H1 (cell line): Measurements from ENCODE around the gene NRXN2. TPM values are rescaled to one million over a fixed set of nuclear protein-coding genes. Genes with fewer than 3 reads are reported as not detected.

ENCODE experiments used
- CTCF ChIA-PET: fragments of 300-600 bp; sonication (Branson Sonifier 250); formaldehyde crosslinking; loops from one replicate; lab custom pipeline; 2021; ENCODE audit not compliant: partially characterized antibody; lab: Charles Lee
- POLR2A ChIA-PET: fragments of 300-600 bp; sonication (Branson Sonifier 250); formaldehyde crosslinking; loops from one replicate; lab custom pipeline; 2021; ENCODE audit warnings: inconsistent platforms; ENCODE audit not compliant: partially characterized antibody; lab: Charles Lee
- DNase-seq, 2 experiments: peaks; one replicate each; pipeline versions ENCODE4 v3.0.0 to v3.0.0-alpha.2; 2010 to 2022; ENCODE audit warnings: low spot score in 2 of 2, low read depth in 1 of 2, mixed read lengths in 1 of 2
- FAIRE-seq: peaks from 2 replicates; lab custom pipeline; 2011; peaks lifted over from hg19 to GRCh38; lab: Jason Lieb, UNC
- H2AFZ ChIP-seq: 2 replicates; pipeline ENCODE4 v1.8.1; 2012; ENCODE audit warnings: low read length, inconsistent platforms
- H2AK5ac ChIP-seq: 2 replicates; pipeline ENCODE4 v1.6.1; 2013; ENCODE audit warnings: low read depth, low read length
- H2BK120ac ChIP-seq: replicated peaks from 2 replicates; pipeline ENCODE3; 2013; ENCODE audit warnings: low read depth, low read length, inconsistent platforms
- H2BK12ac ChIP-seq: 2 replicates; pipeline ENCODE4 v1.6.1; 2013; ENCODE audit warnings: low read depth, low read length
- H2BK15ac ChIP-seq: 2 replicates; pipeline ENCODE4 v1.6.1; 2013; ENCODE audit warnings: low read length
- H2BK20ac ChIP-seq: 2 replicates; pipeline ENCODE4 v1.6.1; 2013; ENCODE audit warnings: low read length
- H2BK5ac ChIP-seq: 2 replicates; pipeline ENCODE4 v1.6.1; 2013; ENCODE audit warnings: low read depth, low read length
- H3K14ac ChIP-seq: 2 replicates; pipeline ENCODE4 v1.6.1; 2013; ENCODE audit warnings: inconsistent platforms; ENCODE audit not compliant: insufficient read length
- H3K18ac ChIP-seq: 2 replicates; pipeline ENCODE4 v1.6.1; 2013; ENCODE audit warnings: low read length; ENCODE audit errors: extremely low read depth
- H3K23ac ChIP-seq: 2 replicates; pipeline ENCODE4 v1.6.1; 2013; ENCODE audit warnings: inconsistent platforms; ENCODE audit not compliant: insufficient read length
- H3K23me2 ChIP-seq: 2 replicates; pipeline ENCODE4 v1.6.1; 2013; ENCODE audit warnings: low read depth, low read length
- H3K27ac ChIP-seq: 2 replicates; pipeline ENCODE4 v1.6.1; 2011; ENCODE audit warnings: low read depth, low read length, inconsistent platforms
- H3K27me3 ChIP-seq, 4 experiments: replicated peaks in 1 of 4; 1 replicate in 1 of 4; 2 replicates in 3 of 4; pipeline versions ENCODE4 v1.6.1 to v1.8.1; 2011 to 2013; ENCODE audit warnings: low read length in 3 of 4, mild to moderate bottlenecking in 3 of 4, inconsistent platforms in 2 of 4, mixed read lengths in 2 of 4, moderate library complexity in 1 of 4; ENCODE audit not compliant: control insufficient read depth in 3 of 4, insufficient read depth in 3 of 4; ENCODE audit errors: extremely low read depth in 1 of 4
- H3K36me3 ChIP-seq, 4 experiments: 2 replicates each; pipeline versions ENCODE4 v1.6.1 to v1.8.1; 2011 to 2013; ENCODE audit warnings: mild to moderate bottlenecking in 4 of 4, low read length in 3 of 4, moderate library complexity in 2 of 4, control low read depth in 1 of 4, inconsistent platforms in 1 of 4; ENCODE audit not compliant: insufficient read depth in 4 of 4, control insufficient read depth in 2 of 4
- H3K4ac ChIP-seq: replicated peaks from 2 replicates; pipeline ENCODE3; 2013; ENCODE audit warnings: low read length, low read depth, mixed read lengths, inconsistent platforms; ENCODE audit not compliant: insufficient read length
- H3K4me1 ChIP-seq, 4 experiments: replicated peaks in 1 of 4; 1 replicate in 1 of 4; 2 replicates in 3 of 4; pipeline versions ENCODE4 v1.6.1 to v1.8.1; 2011 to 2013; ENCODE audit warnings: low read length in 3 of 4, inconsistent platforms in 2 of 4, mixed read lengths in 1 of 4; ENCODE audit not compliant: insufficient read depth in 4 of 4, control insufficient read depth in 3 of 4
- H3K4me2 ChIP-seq, 2 experiments: 2 replicates each; pipeline versions ENCODE4 v1.6.1 to v1.8.1; 2011 to 2013; ENCODE audit warnings: low read depth in 2 of 2, low read length in 2 of 2, control low read depth in 1 of 2, inconsistent platforms in 1 of 2, mild to moderate bottlenecking in 1 of 2; ENCODE audit not compliant: insufficient read depth in 1 of 2
- H3K4me3 ChIP-seq, 4 experiments: fragments of 200-600, 300-600 bp in 1 of 4; sonication (generic), shearing (Covaris generic), sonication (Bioruptor Twin) in 1 of 4; 2 replicates each; pipeline versions ENCODE4 v1.5.1 to v1.8.1; 2011 to 2016; ENCODE audit warnings: low read length in 4 of 4, low read depth in 3 of 4, control low read depth in 2 of 4, inconsistent platforms in 2 of 4, mild to moderate bottlenecking in 2 of 4, mixed read lengths in 1 of 4, moderate library complexity in 1 of 4; ENCODE audit not compliant: insufficient read depth in 2 of 4; ENCODE audit errors: extremely low read depth in 1 of 4
- H3K56ac ChIP-seq: replicated peaks from 2 replicates; pipeline ENCODE3; 2013; ENCODE audit warnings: low read depth, mild to moderate bottlenecking, mixed read lengths, low read length, inconsistent platforms; ENCODE audit not compliant: insufficient read length
- H3K79me1 ChIP-seq: 2 replicates; pipeline ENCODE4 v1.6.1; 2013; ENCODE audit warnings: low read depth, low read length, control low read depth
- H3K79me2 ChIP-seq, 2 experiments: 2 replicates each; pipeline versions ENCODE4 v1.6.1 to v1.8.1; 2012 to 2013; ENCODE audit warnings: low read length in 2 of 2, mild to moderate bottlenecking in 2 of 2, inconsistent platforms in 1 of 2; ENCODE audit not compliant: insufficient read depth in 2 of 2, control insufficient read depth in 1 of 2
- H3K9ac ChIP-seq, 4 experiments: replicated peaks in 1 of 4; 1 replicate in 1 of 4; 2 replicates in 3 of 4; pipeline versions ENCODE4 v1.6.1 to v1.8.1; 2011 to 2013; ENCODE audit warnings: low read depth in 3 of 4, low read length in 3 of 4, control low read depth in 2 of 4, mild to moderate bottlenecking in 2 of 4, moderate library complexity in 2 of 4, inconsistent platforms in 1 of 4; ENCODE audit errors: extremely low read depth in 1 of 4
- H3K9me3 ChIP-seq, 2 experiments: 2 replicates each; pipeline versions ENCODE4 v1.6.1 to v1.8.1; 2012 to 2013; ENCODE audit warnings: mild to moderate bottlenecking in 2 of 2, moderate library complexity in 2 of 2, control low read depth in 1 of 2, inconsistent platforms in 1 of 2, low read depth in 1 of 2, low read length in 1 of 2, mixed read lengths in 1 of 2; ENCODE audit not compliant: insufficient read depth in 2 of 2
- H4K20me1 ChIP-seq, 2 experiments: replicated peaks in 1 of 2; 2 replicates each; pipeline versions ENCODE3 to v1.8.1; 2011 to 2013; ENCODE audit warnings: inconsistent platforms in 2 of 2, low read length in 2 of 2, mild to moderate bottlenecking in 1 of 2; ENCODE audit not compliant: insufficient read depth in 2 of 2, control insufficient read depth in 1 of 2
- H4K5ac ChIP-seq: 2 replicates; pipeline ENCODE4 v1.6.1; 2013; ENCODE audit warnings: low read length, low read depth, mixed read lengths, inconsistent platforms; ENCODE audit not compliant: insufficient read length
- H4K8ac ChIP-seq: 2 replicates; pipeline ENCODE4 v1.8.0; 2013; ENCODE audit warnings: mild to moderate bottlenecking, moderate library complexity, low read length, inconsistent platforms; ENCODE audit not compliant: insufficient read depth; ENCODE audit errors: extremely low read depth
- H4K91ac ChIP-seq: replicated peaks from 2 replicates; pipeline ENCODE3; 2013; ENCODE audit warnings: low read length, mixed read lengths, inconsistent platforms; ENCODE audit not compliant: insufficient read length
- CHD2 ChIP-seq: IDR thresholded peaks from 2 replicates; pipeline ENCODE4 v1.6.1; 2012; ENCODE audit warnings: low read length, improper control_type of control experiment
- E2F6 ChIP-seq: IDR thresholded peaks from 2 replicates; pipeline ENCODE4 v1.6.1; 2012; ENCODE audit warnings: inconsistent platforms
- EGR1 ChIP-seq: IDR thresholded peaks from 2 replicates; pipeline ENCODE4 v1.6.1; 2011; ENCODE audit warnings: low read depth, low read length, borderline replicate concordance
- KDM4A ChIP-seq: IDR thresholded peaks from one replicate; pipeline ENCODE4 v1.7.1; 2012; ENCODE audit warnings: low read depth, mild to moderate bottlenecking, moderate library complexity, low read length, inconsistent platforms; ENCODE audit not compliant: severe bottlenecking
- WGBS, 2 experiments: shearing (Covaris generic) in 1 of 2; methylation state at CpG; one replicate each; pipeline versions ENCODE4 v1.1.6 to v1.1.7; 2013 to 2015; ENCODE audit warnings: low lambda C conversion rate in 2 of 2, mixed read lengths in 2 of 2, inconsistent platforms in 1 of 2, low coverage in 1 of 2, missing lambda C conversion rate in 1 of 2; ENCODE audit not compliant: insufficient replicate concordance in 2 of 2, insufficient coverage in 1 of 2, insufficient read length in 1 of 2; ENCODE audit errors: extremely low coverage in 1 of 2, missing lambda C conversion rate in 1 of 2; 5-methylcytosine and 5-hydroxymethylcytosine counted together
- polyA plus RNA-seq, 7 experiments: library from polyadenylated mRNA; depleted of rRNA in 3 of 7; stranded (reverse) in 5 of 7; unstranded in 2 of 7; fragments of >200 nt in 5 of 7; fragments of 200-250 nt in 2 of 7; gene quantifications; 1 replicate in 5 of 7; 2 replicates in 1 of 7; 4 replicates in 1 of 7; pipeline versions ENCODE4 v1.2.1 to v1.2.3, GENCODE V29; 2011 to 2013; ENCODE audit warnings: missing spikeins in 2 of 7, mixed read lengths in 2 of 7
- total RNA-seq: library from RNA; stranded (reverse); fragmentation: NEBNext Ultra II Directional; extraction: Animal tissue kit (Norgen Biotek cat#: 25700); gene quantifications from 2 replicates; pipeline ENCODE4 v1.2.1, GENCODE V29; 2021

The NRXN2 gene
- total and polyA plus RNA-seq, 2 of the 8 experiments (the other 6 are each of a cell fraction or from before 2014, with no cell fraction given) = 1.3 to 11.5 TPM

DNA sequence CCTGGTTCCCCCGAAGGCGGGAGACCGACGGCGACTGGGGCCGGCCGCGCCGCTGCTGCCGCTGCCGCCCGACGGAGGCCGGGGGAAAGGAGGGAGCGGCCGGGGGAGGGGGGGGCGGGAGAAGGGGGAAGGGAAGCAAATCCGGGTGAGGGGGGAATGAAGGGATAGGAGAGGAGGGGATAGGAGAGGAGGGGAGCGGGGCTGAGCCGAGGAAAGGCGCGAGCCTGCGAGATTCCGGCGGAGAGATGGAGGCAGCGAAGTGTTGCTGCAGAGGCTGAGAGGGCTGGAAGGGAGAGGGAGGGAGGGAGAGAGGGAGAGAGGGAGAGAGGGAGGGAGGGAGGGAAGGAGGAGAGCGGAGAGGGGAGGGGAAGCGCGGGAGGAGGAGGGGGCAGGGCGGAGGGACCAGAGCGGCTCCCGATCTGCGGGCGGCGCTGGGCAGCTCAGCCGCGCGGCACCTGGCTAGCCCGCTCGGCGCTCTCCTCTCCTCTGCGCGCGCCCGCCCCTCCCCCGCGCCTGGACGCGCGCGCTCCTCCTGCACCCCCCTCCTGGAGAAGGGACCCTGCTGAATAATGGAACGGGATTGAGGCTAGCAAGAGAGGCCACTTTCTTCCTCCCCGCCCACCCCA is 79.6 kb downstream of the NRXN2 start:
- no peak overlapping the region for H3K14ac ChIP-seq
- H3K79me2 ChIP-seq = no peaks in the 10 kb centered on the region
- H3K9me3 ChIP-seq = no peaks in the 10 kb centered on the region; a peak in 1 of 4 replicates
- DNase-seq (peak in 1 of 2 experiments; percentile 73), FAIRE-seq (no peak)
- H4K5ac ChIP-seq = no peak overlapping the region
- H4K91ac ChIP-seq = no peak overlapping the region
- TF ChIP-seq E2F6 (0 out of 2 replicates have a peak, but pooled peaks have one; percentile 23), CHD2 (no peak), KDM4A (peak; percentile 12), EGR1 (peak; percentile 21; the same call in 1 of the 2 replicates)
- H3K9ac ChIP-seq = no peak overlapping the region
- no peak overlapping the region for H2BK15ac ChIP-seq
- peak overlapping the region; percentile 94 to 100 for H3K4me2 ChIP-seq
- POLR2A ChIA-PET = interaction anchor here (0.6 to 1.6 kb wide), 3 partner anchors 10 to 429 kb away, joined by 3 to 5 read pairs (median 4); no protein-coding TSS in a partner anchor
- H4K20me1 ChIP-seq = peaks cover 2 to 9% of the 10 kb centered on the region in 2 experiments
- H3K27me3 ChIP-seq = peaks cover 42 to 69% (median 65%) of the 10 kb centered on the region in 4 experiments
- H3K79me1 ChIP-seq = no peaks in the 10 kb centered on the region
- no peak overlapping the region for H3K27ac ChIP-seq
- 0 out of 2 replicates have a peak overlapping the region, but pooled peaks have one; percentile 100 for H2BK12ac ChIP-seq
- H2AFZ ChIP-seq = no peak overlapping the region
- H3K4ac ChIP-seq = no peak overlapping the region
- peaks cover 4 to 23% (median 11%) of the 10 kb centered on the region in 4 experiments for H3K4me1 ChIP-seq
- no peak overlapping the region for H3K23ac ChIP-seq
- no peak overlapping the region for H2AK5ac ChIP-seq
- H2BK120ac ChIP-seq = no peak overlapping the region
- H3K23me2 ChIP-seq = peaks cover 20% of the 10 kb centered on the region
- no peak overlapping the region for H2BK5ac ChIP-seq
- no peak overlapping the region for H4K8ac ChIP-seq
- peak overlapping the region; percentile 29 to 73 (median 46) for H3K4me3 ChIP-seq
- no peak overlapping the region for H3K56ac ChIP-seq
- no peak overlapping the region for H2BK20ac ChIP-seq
- CTCF ChIA-PET = interaction anchor here (0.8 to 15.7 kb wide), 15 partner anchors 9 to 273 kb away, joined by 3 to 201 read pairs (median 9); no protein-coding TSS in a partner anchor
- H3K18ac ChIP-seq = peak overlapping the region; percentile 71; the same call in 1 of the 2 replicates
- peaks cover 0 to 6% (median 0%) of the 10 kb centered on the region in 4 experiments; a peak in 1 of 8 replicates for H3K36me3 ChIP-seq
- 0% methylated on average over 7 of the region's 53 CpGs; no CpG with 5 or more reads in 1 of the 2 experiments for WGBS, 2 experiments
